NCI-H82 treated with DMSO at 0.1 percent for 48 hours (cell line): Measurements from ENCODE around the gene POLE.

Experiments
- DNase-seq: peaks from one replicate; lab custom pipeline; 2025; ENCODE audit not compliant: unreplicated experiment; lab: John Stamatoyannopoulos, UW

Gene POLE, protein sequence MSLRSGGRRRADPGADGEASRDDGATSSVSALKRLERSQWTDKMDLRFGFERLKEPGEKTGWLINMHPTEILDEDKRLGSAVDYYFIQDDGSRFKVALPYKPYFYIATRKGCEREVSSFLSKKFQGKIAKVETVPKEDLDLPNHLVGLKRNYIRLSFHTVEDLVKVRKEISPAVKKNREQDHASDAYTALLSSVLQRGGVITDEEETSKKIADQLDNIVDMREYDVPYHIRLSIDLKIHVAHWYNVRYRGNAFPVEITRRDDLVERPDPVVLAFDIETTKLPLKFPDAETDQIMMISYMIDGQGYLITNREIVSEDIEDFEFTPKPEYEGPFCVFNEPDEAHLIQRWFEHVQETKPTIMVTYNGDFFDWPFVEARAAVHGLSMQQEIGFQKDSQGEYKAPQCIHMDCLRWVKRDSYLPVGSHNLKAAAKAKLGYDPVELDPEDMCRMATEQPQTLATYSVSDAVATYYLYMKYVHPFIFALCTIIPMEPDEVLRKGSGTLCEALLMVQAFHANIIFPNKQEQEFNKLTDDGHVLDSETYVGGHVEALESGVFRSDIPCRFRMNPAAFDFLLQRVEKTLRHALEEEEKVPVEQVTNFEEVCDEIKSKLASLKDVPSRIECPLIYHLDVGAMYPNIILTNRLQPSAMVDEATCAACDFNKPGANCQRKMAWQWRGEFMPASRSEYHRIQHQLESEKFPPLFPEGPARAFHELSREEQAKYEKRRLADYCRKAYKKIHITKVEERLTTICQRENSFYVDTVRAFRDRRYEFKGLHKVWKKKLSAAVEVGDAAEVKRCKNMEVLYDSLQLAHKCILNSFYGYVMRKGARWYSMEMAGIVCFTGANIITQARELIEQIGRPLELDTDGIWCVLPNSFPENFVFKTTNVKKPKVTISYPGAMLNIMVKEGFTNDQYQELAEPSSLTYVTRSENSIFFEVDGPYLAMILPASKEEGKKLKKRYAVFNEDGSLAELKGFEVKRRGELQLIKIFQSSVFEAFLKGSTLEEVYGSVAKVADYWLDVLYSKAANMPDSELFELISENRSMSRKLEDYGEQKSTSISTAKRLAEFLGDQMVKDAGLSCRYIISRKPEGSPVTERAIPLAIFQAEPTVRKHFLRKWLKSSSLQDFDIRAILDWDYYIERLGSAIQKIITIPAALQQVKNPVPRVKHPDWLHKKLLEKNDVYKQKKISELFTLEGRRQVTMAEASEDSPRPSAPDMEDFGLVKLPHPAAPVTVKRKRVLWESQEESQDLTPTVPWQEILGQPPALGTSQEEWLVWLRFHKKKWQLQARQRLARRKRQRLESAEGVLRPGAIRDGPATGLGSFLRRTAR (N-terminal part only)

DNA sequence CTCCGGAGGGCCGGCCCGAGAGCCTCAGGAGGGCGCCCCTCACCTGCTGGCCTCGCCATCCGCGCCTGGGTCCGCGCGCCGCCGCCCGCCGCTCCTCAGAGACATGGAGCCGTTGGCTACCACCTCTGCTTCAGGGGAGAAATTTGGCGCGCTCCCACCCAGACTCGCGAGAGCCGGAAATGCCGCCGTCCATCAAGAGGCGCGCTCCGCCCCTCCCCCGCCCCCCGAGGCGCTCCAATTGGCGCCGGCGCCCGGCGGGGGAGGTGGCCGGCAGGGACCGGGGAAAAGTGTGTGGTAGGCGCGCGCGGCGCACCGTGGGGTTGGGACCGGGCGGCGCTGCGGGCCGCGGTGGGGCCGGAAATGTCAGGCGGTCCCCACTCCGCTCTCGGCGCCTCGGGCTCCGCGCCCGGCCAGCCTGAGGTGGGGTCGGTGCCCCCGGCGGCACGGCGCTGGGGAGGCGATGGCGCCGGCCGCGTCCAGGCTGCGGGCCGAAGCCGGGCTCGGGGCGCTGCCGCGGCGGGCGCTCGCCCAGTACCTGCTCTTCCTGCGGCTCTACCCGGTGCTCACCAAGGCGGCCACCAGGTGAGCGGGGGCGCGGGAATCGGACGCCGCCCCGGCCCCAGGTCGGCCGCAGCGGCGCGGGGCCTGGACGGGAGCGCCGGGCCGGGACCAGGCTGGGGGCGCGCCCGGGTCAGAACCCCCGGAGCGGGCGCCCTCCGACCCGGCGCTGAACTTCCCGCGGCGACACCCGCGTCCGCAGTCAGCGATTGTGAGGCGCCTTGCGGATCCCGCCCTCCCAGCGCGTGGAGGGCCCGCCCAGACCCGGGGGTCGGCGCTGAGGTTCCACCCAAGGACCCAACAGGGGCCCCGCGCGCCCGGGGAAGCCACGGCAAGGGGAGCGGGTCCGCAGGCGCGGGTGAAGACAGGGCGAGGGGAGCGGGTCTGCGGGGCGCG, at the start of gene POLE, which contains the start of gene PXMP2:
Gene POLE (minus strand): TSS at position 132 of the 954 bp plus-strand sequence. CDS start 27 bp downstream, at position 105.
Gene PXMP2 (plus strand): TSS at position 377 of the 954 bp plus-strand sequence. CDS start 84 bp downstream, at position 461.
- DNase-seq = peak; percentile 89

DNA sequence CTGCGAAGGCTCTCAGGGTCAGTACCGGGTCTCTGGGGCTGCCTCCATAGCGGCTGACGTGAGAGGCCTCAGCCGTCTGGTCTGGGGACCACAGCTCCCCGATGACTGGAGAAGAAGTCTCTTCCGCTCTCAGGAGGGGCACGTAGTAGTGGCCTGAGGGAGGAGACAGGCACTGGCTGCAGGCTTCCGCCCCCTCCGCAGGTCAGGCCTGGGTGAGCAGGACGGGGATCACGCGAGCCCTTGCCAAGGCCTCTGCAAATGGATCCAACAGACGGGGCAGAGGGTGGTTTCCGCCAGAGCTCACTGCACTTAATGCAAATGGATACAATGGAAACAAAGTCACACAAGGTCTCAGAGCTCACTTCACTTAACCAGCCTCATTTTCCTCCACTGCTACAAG, 49.8 kb upstream of the POLE start:
- no peak for DNase-seq

DNA sequence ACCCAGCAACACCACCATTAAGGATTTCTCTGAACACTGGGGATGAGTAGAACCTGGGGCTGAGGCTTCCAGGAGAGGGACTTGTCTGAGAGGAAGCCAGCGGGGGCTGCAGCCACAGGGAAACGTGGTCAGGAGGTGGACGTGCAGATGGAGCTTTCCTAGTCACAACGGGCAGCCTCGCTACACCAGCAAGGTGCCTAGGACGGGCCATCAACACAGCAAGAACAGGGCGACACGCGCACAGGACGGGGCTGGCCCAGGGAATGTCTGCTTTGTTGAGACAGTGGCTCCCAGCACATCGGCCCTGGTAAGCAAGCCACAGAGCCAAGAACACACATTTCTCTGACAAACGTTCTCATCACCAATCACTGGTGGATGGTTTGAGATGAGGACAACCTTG, 49.2 kb upstream of the POLE start:
- no peak for DNase-seq

DNA sequence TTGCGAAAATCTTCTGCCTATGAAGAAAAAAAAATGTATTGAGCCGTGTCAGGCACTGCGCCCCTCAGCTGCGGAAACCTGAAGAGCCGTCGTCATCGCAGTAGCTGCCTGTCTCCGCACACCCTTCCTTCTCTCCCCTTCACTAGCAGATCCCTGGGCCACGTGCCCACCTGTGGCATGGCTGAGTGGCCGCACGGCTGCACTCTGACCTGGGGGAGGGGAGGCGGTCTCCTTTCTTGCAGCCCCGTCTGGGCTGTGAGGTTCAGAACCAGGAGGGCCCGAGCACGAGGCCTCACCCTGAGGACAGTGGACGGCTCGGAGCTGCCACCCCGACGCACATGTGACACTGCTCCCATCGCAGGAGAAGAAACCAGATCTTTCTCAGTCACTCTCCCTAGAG, 48.4 kb upstream of the POLE start:
- no peak for DNase-seq

DNA sequence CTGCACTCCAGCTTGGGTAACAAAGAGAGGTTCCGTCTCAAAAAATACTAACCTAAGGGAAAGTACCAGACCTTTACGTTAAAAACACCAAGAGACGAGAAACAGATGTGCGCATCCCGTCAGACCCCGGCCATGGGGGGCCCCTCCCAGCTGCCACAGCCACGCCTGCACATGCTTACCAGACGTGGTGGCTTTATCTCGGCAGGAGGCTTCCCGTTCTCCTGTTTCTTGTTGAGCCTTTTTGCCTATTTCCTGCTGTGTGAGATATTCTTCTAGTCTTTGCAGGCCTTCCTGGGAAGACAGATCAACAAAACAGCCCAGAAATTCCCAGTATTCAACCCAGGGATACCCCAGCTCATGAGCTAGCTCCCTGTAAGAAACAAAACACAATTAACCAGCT, 47.1 kb upstream of the POLE start:
- DNase-seq = no peak

DNA sequence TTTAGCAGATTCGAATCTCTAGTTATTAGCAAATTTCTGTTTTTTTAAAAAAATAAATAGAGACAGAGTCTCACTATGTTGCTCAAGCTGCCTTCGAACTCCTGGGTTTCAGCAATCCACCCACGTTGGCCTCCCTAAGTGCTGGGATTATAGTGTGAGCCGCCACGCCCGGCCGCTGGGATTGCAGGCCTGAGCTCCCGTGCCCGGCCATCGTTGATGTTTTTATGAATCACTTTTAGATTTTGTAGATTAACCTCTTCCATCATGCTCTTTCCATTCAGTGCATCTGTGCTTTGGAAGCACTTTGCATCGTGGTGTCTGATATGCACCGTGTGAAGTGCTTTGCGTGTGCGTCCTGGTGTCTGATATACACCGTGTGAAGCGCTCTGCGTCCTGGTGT, 44.4 kb upstream of the POLE start:
- DNase-seq = no peak

DNA sequence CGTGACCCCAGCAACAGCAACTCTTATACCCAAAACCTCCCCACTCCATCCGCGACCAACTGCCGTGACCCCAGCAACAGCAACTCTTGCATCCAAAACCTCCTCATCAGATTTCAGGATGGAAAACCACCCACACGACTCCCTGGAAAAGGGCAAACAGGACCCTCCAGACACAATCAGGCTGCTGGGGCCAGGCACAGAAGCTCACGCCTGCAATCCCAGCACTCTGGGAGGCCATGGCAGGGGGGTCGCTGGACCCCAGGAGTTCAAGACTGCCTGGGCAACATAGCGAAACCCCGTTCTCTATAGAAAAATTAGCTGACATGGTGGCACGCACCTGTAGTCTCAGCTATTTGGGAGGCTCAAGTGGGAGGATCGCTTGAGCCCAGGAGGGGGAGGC, 43.2 kb upstream of the POLE start:
- no peak for DNase-seq

DNA sequence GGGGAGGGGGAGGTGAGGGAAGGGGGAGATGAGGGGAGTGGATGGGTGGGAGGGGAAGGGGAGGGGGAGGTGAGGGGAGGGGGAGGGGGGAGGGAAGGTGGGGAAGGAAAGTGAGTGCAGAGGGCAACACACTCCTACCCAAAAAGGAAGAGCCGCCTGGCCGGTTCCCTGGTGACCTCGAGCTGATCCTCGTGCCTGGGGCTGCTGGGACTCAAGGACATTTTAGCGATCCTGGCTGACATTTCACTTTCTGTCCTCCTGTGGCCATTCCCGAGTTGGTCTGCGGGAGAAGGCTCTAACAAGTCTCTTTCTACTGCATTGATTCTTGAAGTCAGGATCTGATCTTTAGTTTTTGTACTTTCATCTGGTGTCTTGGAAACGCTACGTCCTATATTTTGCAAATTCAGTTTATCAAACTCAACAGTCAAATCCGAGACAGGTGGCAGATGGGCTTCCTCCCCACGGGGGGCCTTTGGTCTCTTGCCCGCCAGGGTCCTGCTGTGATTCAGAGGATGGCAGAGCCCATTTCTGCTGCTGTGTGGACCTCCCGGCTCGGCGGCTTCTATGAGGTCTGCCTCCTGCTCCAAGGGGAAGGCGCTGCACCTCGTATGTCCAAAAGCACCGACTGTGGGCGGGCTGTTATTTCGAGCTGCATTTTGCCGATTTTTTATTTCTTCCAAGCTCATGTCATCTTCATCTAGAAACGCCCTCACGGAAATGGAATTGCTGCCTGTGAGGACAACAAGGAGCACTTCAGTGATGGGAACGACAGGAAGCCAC, 42.6 kb upstream of the POLE start:
- no peak for DNase-seq

DNA sequence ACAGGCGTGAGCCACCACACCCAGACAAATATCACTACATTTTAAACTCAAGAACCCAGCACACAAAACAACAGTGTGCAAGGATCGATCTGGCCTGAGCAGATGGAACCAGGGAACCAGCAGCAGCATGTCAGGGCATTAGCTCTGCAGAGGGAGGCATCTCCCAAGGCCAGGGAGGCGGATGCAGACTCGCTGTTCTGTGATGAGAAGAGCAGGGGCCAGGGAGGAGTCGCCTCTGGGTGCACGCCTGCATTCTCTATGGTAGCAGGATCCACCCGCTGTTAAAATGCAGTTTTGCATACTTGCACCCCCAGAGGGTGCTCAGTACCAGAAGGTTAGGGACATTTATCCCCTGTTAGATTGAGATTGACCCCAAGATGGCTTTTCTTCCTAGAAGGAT, 41.4 kb upstream of the POLE start:
- no peak for DNase-seq

DNA sequence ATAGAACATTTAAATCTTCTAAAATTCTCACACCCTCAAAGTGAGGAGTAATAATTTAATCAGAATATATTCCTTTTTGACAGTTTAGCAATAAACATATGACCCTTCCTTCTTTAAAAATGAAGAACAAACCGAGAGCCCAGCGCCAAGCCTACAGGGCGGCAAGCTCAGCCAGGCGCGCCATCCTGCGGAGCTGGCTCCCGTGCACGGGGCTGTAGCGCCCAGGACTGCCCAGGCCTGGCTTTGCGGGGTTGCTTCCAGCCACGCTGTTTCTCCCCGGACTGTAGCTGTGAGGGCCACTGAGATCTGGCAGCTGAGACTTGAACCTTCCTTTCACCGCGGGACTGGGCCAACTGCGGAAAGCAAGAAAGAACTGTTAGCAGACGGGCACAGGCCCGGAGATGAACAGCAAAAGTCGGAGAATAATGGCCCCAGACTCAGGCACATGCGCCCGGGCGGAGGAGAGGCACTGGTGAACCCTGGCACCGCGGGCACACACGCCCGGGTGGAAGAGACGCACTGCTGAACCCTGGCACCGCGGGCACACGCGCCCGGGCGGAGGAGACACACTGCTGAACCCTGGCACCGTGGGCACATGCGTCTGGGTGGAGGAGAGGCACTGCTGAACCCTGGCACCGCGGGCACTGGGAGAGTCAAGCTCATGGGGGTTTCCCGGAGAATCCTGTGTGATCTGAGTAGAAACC, 40.1 kb upstream of the POLE start:
- no peak for DNase-seq

DNA sequence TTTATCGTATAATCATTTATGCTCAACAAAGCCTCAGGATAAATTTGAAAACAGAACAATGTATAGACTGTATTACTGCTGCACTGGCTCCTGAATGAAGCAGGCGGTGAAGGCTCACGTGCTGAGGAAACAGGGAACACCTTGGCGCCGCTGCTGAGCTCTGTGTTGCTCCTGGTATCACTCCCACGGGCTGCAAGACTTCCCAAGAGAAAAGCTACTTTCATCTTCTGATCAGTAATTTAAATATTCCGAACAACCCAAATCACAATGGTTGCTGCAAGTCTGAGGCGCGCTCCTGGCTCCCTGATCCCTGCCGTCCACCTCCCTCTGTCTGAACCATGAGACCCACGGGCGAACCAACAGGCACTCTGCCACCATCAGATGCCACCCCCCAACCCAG, 39.2 kb upstream of the POLE start:
- no peak for DNase-seq

DNA sequence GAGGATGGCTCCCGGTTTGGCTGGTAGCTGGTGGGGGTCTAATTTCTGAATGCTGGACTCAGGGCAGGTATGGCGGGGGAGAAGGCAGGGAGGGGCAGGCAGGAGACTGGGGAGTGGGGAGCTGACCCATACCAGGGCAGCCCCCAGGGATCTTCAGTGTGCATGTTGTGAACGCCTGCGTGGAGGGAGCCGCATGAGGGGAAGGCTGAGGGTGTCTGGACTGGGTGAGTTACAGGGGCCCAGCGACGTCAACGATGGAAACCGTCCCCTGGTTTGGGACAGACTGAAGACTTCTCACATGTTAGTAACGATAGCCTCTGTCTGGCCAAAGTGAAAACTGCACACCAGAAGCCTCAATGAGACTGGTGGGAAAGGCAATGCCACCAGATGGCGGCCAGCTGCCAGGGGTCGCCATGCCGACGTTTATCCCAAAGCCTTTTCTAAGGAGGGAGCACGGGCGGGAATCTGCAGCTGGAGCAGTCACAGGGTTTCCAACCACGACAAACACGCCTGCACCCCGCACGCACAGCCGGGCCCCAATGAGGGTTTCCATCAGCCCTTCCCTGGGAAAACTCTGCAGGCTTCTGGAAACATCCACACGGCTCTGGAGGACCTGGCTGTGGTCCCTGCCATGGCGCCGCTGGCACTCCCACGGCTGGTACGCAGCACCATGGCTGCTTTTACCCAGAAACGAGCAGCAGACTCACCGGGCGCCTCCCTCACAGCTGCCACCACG, 37.5 kb upstream of the POLE start:
- peak; percentile 52 for DNase-seq

DNA sequence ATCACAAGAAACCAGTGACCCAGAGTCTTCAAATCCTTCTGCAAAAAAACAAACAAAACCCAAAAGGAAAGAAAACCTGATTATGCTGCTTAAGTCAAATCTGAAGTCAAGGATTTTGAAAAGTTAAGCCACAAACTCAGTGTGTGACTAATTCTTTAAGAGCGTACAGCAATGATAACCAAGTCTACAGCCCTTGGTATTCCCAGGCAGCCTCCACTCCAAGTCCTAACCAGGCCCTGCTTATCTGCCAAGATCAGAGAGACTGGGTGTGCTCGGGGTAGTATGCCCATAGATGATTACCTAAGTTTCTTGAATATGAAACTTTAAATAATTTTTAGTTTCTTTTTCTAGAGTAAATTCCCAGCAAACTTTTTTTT, 36.6 kb upstream of the POLE start:
- DNase-seq = no peak

DNA sequence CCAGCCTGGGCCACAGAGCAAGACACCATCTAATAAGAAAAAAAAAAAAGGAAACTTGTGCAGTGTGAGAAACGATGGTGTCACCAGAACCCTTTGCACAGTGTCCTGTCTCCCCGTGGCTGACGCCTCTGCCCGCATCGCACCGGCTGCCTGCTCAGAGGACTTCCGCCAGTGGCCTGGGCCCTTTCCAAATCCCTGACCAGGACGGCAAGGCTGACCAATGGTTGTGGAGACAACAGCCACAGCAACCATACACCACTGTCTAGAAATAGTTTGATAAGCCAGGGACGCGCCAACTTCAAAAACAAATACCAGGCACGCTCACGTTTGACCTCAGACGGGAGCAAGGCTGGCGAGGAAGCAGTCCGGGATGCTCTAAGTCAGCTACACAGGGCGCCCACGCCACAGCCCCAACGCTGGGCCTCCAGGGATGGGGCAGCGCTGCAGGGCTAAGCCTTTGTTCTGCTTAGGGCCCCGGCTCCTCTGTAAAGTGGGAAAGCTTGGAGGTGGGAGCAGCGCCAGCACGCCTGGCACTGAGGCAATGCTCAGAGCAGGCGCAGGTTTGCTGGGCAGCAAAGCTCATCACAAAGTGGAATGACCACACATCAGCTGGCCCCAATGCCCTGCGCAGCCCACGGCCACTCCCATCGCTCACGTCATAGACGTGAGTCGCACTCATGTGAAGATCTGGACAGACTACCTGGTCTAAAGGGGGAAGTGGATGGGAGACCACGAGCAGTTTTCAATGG, 36.0 kb upstream of the POLE start:
- DNase-seq = no peak

DNA sequence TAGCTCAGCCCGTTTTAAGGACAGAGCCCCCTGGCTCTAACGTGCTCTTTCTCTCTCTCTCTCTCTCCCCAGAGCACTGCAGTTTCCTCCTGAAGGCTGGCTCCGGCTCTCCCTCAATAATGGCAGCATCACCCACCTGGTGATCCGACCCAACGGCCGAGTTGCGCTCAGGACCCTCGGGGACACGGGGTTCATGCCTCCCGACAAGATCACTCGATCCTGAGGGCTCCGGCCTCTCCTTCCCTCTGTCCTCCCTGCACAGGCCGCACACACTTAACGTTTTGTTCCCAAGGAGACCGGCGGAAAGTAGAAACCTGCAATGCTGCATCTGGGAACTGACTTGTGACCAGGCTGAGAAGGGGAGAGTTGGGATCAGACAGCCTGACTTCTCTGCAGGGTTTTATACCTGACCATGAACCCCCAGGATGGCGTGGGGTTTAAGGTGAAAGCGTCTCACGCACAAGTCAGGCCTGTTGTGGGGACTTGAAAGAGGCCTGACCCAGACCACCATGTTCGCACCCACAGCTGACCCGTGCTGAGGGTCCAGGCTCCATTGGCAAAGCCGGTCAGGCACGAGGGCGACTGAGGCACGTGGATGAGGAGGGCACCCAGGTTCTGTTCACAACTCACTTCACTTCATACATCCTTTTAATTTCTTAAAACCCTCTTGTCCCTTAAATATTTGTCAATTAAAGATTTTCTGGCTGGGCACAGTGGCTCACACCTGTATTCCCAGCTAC, 33.6 kb upstream of the POLE start:
- DNase-seq = no peak

DNA sequence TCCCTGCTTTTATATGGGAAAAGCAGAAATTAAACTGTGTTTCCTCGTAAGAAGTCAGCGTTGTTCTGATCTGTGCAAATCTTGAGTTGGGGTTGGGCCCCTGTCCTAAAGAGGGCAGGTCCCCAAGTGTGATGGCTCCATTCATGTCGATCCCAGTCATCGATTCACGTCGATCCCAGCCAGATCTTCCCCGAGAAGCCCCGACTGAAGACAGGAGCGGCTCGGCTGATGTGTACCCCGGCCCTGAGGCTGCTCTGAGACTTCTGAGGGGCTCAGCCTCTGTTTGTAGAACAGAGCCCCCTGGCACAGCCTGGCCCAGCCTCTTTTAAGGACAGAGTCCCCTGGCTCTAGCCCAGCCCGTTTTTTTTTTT, 32.8 kb upstream of the POLE start:
- no peak for DNase-seq
